Measurements from ENCODE around the gene ADAMTS16. TPM values are rescaled to one million over a fixed set of nuclear protein-coding genes. Genes with fewer than 3 reads are reported as not detected.

Gene ADAMTS16
- total and polyA plus RNA-seq, 2 donors (not counting 3 experiments of a cell fraction or from before 2014, with no cell fraction given), result not detected

DNA sequence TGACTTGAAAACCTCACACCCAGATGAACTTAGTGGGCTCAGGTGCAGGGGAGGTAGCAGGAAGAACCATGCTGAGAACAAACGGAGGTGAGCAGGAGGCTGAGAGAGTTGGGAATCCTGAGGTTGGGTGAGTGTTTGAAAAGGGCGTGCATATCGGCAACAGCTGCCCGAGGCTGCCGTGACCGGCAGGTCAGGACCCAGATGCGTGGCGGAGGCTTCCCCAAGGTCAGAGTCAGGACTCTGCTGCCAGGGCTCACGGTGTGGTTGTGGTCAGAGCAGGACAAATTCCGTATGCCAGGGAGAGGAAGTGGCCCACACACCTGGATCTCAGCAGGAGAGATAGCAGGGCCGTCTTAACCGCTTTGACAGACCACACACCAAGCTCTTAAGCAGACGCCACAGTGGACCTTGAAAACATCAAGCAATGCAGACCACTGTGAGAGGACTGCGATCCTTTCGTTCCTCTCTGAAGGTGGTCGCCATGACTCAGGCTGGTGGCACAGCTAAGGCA, 43.1 kb downstream of the ADAMTS16 start:
- Histone ChIP-seq H3K36me3 (ENCODE audit: control insufficient read depth in 2 of 2, extremely low read depth in 1 of 2, insufficient read depth in 2 of 2, low read length in 2 of 2) (no peaks in the 10 kb centered on the region), H3K9ac (replicated peaks; ENCODE audit: extremely low read depth, insufficient read depth, low read length) (no peak overlapping the region), H2AFZ (ENCODE audit: low read depth, low read length) (no peak overlapping the region), H3K9me3 (replicated peaks; ENCODE audit: control insufficient read depth, insufficient read depth, low read length) (peaks cover 7% of the 10 kb centered on the region), H3K27me3 (ENCODE audit: control insufficient read depth in 2 of 2, insufficient read depth in 2 of 2, low read length in 2 of 2) (no peaks in the 10 kb centered on the region), H3K4me1 (ENCODE audit: control insufficient read depth, extremely low read depth, insufficient read depth, low read length) (no peaks in the 10 kb centered on the region), H3K4me3 (replicated peaks in 1 of 3; ENCODE audit: insufficient read depth in 1 of 3, low read depth in 1 of 3, low read length in 3 of 3) (no peak overlapping the region), H3K9me1 (replicated peaks; ENCODE audit: control insufficient read depth, extremely low read depth, insufficient read depth, low read length) (no peaks in the 10 kb centered on the region), H3K4me2 (ENCODE audit: insufficient read depth, low read length) (no peak overlapping the region), H4K20me1 (replicated peaks; ENCODE audit: control insufficient read depth, extremely low read depth, insufficient read depth, low read length) (no peaks in the 10 kb centered on the region), H3K27ac (ENCODE audit: insufficient read depth, low read depth, low read length) (no peak overlapping the region), H3K79me2 (ENCODE audit: control insufficient read depth, insufficient read depth, low read length) (no peaks in the 10 kb centered on the region)
- BruUV-seq (replicated peaks), result no TSS peak
- CTCF ChIA-PET, result no interaction called here
- intact Hi-C loops (cut with micrococcal nuclease), result no loop called here
- dilution Hi-C loops (cut with MboI; ENCODE audit: extremely low pct_ligation_motif_present, low sequenced_read_pairs), result no loop called here
- TF ChIP-seq, protein P1, sequence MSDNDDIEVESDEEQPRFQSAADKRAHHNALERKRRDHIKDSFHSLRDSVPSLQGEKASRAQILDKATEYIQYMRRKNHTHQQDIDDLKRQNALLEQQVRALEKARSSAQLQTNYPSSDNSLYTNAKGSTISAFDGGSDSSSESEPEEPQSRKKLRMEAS (IDR thresholded peaks at IDR 0.05; ENCODE audit: insufficient read depth, insufficient read length), result no peak
- TF ChIP-seq CTCF (IDR thresholded peaks at IDR 0.05; ENCODE audit: extremely low read depth in 1 of 2, insufficient read depth in 1 of 2, low read depth in 1 of 2, low read length in 2 of 2) (no peak), FOS (IDR thresholded peaks at IDR 0.05; ENCODE audit: borderline replicate concordance, insufficient read depth, low read length) (no peak), JUN (IDR thresholded peaks at IDR 0.05; ENCODE audit: borderline replicate concordance, insufficient read depth, insufficient read length, low read depth) (no peak), EZH2 (IDR thresholded peaks at IDR 0.05; ENCODE audit: borderline replicate concordance, low read depth, low read length, severe bottlenecking) (no peak), MYC (IDR thresholded peaks at IDR 0.05; ENCODE audit: low read depth, low read length) (no peak), GATA2 (IDR thresholded peaks at IDR 0.05; ENCODE audit: insufficient read depth, insufficient read length, low read depth, low read length) (no peak), POLR2AphosphoS5 (IDR thresholded peaks at IDR 0.05; ENCODE audit: insufficient read depth, low read depth, low read length) (no peak), POLR2A (IDR thresholded peaks at IDR 0.05; ENCODE audit: low read depth, low read length) (no peak)
- POLR2A ChIA-PET, result no interaction called here
- FAIRE-seq (no peak), DNase-seq (ENCODE audit: low read depth, low spot score) (no peak)

Measured in endothelial cell of umbilical vein (primary cell).